ENCODE measurements around the gene MSN.
"Not testable (repeated sequence)": the region's sequence is repeated elsewhere in the genome, so short reads cannot be mapped to it uniquely, and the experiment has no call there.

MSN gene

DNA sequence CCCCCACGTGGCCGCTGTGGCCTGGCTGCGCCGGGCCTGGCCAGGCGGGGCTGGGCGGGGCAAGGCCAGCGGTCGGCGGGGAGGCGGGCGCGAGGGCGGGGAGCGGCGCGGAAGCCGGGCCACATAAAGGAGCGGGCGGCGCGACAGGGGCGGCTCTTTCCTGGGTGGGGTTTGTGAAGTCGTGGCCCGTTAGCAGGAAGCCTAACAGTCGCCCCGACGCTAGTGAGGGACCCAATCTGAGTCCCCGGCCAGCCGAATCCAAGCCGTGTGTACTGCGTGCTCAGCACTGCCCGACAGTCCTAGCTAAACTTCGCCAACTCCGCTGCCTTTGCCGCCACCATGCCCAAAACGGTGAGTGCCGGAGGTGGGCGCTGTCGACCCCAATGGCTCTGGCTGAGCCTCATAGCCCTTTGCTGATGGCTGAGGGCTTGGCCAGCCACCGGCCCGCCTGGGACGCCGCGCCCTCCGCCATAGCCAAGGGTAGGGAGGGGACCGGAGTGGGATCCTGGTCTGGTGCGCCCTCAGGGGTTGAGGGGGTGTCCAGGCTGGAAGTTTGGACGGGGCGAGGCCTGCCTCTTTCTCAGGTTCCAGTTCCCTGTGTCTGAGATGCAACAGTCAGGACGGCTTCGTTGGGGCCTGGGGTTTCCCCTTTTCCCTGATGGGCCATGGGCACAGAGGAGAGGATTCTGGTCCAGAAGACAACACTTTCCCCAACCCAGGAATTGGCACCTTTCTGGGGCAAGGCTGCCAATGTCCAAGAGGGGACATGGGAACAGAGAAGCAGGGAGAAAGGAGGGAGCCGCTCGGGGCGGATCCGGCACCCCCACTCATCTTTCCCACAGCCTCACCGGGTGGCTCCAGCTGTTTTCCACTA, at the start of gene MSN:
Gene MSN, plus strand, starts transcription at position 152 of the 874 bp plus-strand sequence. Its CDS starts 188 bp downstream, at position 340.
- DNase-seq, result peak; percentile 80

DNA sequence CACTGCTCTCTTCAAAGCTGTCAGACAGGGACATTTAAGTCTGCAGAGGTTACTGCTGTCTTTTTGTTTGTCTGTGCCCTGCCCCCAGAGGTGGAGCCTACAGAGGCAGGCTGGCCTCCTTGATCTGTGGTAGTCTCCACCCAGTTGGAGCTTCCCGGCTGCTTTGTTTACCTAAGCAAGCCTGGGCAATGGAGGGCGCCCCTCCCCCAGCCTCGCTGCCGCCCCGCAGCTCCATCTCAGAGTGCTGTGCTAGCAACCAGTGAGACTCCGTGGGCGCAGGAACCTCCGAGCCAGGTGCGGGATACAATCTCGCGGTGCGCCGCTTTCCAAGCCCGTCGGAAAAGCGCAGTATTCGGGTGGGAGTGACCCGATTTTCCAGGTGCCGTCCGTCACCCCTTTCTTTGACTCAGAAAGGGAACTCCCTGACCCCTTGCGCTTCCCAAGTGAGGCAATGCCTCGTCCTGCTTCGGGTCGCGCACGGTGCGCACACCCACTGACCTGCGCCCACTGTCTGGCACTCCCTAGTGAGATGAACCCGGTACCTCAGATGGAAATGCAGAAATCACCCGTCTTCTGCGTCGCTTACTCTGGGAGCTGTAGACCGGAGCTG, 47.3 kb upstream of the MSN start:
- not testable (repeated sequence) for DNase-seq

DNA sequence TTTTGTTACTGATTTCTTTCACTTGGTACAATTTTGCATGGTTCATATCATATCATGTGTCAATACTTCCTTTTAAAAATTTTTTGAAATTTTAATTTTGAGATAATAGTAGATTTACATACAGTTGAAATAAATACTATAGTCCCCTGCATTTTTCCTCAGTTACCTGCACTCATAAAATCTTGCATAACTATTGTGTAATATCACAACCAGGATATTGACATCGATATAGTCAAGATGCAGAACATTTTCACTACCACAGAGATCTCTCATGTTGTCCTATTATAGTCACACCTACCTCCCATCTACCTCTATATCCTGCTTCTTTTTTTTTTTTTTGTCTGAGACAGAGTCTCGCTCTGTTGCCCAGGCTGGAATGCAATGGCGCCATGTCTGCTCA, 36.7 kb upstream of the MSN start:
- DNase-seq, result no peak

DNA sequence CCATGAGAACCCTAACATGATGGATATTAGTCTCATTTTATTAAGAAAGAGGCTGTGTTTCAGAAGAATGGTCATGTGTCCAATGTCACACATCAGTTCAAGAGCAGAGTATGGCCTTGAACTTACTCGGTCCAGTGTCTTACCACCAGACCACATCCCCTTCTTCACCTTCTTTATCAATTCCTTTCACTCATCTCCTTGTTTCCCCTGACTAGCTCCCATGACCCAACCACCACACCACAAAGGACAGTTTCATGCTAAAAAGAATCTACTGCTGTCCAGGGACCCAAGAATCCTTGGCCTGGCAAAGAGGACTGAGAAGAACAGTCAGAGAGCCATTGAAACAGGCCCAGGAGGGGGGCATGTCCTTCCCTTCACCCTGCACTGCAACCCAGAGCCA, 33.6 kb upstream of the MSN start:
- DNase-seq, result peak; percentile 11

DNA sequence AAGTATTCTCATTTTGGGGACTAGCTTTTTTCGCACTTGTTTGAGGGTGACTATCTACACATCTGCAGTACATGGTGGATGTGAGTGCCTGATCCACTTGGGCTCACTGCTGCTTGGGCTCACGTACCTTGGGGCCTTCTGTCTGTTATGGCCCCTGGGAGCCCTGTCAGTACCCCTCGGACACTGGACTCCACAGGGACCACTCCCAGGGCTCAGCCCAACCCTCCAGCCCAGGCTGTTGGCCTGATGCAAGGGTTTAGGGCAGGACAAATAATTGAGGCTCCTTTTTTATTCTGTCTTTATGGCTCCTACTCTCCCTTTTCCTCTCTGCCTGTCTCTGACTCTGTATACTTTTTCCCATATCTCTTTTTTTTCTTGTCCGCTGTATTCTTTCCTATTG, 32.7 kb upstream of the MSN start:
- DNase-seq, result no peak

DNA sequence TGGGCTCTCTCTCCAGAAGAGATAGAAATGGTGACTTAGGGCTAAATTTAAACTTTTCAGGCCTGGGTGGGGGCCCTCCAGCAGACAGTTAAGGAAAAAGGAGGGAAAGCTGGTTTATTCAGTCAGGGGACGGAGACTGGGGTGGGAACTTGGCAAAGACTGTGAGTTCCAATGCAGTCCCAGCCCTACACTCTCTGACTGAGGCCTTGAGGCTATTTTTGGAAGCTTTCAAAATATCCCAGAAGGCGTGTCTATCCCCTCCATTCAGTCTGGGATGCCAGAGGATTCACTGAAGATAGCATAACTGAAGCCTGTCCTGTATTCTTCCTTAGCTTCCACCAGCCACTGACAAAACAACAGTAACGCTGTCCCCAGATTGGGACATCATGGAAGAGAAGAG, 32.1 kb upstream of the MSN start:
- no peak for DNase-seq

DNA sequence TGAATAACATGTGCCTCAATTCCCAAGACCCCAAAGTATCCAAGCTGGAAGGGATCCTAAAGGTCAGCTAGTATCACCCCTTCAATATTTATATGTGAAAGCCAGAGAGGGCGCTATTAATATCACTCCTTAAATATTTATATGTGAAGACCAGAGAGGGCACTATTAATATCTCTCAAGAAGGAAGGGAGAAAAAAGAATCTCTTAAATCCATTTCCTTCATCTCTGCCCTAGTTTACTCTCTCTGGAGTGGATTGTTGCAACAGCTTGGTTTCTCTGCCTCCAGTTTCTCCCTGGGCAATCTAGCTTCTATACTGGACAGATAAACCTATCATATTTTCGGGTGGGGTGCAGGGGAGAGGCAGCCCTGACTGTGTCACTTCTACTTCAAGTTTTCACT, 31.6 kb upstream of the MSN start:
- DNase-seq, result peak; percentile 20

DNA sequence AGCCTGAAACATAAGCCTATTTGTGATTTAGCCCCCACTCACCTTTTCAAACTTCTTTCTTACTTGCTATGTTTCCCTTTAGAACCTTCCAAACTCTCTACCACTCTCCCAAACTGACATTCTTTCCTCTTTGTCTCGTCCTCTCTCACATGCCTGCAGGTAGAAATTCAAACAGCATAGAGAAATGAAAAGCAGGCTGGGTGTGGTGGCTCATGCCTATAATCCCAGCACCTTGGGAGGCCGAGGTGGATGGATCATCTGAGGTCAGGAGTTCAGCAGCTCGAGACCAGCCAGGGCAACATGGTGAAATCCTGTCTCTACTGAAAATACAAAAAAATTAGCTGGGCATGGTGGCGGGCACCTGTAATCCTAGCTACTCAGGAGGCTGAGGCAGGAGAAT, 31.2 kb upstream of the MSN start:
- DNase-seq, result not testable (repeated sequence)

DNA sequence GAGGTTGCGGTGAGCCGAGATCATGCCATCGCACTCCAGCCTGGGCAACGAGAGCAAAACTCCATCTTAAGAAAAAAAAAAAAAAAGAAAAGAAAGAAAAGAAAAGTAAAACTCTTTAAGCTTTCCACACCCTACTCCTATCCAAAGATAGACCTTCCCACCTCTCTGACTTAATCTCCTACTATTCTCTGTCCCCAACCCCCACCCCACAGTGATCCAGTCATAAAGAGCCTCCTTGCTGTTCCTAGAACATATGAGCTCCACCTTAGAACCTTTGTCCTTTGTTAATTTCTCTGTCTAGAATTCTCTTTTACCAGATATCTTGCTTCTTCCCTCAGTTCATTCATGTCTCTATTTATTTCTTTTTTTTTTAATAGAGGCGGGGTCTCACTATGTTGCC, 30.1 kb upstream of the MSN start:
- DNase-seq, result no peak

DNA sequence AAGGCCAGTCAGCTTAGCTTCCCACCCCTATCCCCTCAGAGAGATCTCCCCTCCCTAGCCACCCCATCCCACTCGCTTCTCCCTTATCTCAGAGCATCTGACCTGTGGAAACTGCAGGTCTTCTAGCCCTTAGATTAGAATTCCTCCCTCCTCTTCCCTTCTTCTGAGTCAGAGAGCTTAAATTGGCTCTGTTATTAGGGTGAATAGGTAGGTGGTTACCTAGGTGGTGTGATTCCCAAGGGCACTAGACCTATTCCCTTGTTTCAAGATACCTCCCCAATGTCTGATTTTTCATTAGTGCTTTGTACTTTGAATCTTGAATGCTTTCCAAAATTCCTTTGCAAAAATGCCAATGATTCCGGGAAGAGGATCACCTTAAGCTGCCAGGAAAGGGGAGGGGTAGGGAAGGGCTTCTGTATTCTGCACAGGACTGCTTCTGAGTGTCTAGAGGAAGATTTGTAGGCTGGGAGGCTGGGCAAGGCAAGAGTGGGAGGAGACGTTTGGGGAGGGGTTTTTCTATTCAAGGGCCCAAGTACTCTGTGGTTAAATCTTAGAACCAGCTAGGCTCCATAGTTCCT, 24.5 kb upstream of the MSN start:
- no peak for DNase-seq

DNA sequence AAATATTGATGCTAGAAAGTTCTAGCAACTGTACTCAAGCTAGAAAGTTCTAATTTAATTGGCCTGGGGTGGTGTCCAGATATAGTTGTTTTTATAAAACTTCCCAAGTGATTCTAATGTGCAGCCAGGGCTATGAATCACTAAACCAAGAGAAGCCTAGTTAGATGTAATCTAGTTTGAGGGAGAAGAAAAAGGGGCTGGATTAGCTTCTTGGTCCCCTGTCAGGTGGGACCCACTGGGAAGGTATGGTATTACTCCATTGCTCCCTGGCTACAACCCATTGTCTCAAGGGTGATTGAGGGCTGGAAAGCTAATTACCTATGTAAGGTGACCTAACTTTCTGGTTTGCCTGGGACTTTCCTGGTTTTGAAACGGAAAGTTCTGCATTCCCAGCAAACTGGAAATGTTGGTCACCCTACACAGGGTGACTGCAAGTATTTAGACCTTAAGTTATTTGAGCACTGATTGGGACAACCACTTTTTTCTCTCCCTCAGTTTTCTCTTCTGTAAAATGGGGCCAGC, 23.9 kb upstream of the MSN start:
- DNase-seq, result no peak

DNA sequence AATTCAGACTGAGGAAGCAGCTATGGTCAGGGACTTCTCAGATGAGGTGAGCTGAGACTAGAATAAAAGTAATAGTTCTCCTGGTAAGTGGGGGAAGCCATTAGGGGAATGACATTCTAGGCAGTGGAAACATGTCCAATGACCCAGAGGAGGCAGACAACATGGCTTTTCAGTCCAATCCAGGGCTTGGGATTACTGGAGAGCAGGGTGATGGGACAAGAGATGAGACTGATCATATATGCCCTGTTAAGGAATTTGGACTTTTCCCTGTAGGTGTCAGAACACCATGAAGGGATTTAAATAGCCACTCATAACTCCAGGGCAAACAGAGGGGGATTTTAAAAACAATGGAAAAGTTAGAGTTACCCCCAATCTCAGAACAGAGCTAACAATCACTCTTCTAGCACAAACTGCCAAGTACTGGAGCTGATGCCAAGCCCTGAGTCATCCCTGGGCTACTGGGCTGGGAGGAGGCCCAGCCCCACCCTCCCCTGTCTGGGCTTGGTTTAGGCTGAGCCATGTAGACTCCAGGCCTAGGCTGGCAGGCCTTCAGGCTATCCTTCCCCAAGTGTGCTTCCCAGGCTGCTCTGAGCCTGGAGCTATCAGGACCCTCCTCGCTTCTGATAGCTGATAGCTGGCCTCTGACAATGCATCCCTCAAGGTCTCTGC, 22.7 kb upstream of the MSN start:
- peak; percentile 81 for DNase-seq

DNA sequence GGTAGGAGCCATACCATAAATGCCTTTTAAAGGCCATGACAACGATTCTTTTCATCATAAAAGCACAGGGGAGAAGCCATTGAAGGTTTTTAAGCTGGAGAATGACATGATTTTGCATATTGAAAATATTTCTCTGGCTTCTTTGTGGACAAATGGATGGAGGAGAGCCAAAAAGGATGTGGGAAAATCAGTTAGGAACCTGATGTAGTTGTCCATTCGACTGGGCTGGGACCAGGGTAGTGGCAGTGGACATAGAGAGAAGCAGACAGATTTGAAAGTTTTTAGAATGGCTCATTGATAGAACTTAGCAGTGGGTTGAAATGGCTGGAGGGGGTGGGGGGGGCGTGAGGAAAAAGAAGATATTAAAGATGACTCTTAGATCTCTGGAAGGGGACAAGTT, 19.7 kb upstream of the MSN start:
- DNase-seq, result no peak

DNA sequence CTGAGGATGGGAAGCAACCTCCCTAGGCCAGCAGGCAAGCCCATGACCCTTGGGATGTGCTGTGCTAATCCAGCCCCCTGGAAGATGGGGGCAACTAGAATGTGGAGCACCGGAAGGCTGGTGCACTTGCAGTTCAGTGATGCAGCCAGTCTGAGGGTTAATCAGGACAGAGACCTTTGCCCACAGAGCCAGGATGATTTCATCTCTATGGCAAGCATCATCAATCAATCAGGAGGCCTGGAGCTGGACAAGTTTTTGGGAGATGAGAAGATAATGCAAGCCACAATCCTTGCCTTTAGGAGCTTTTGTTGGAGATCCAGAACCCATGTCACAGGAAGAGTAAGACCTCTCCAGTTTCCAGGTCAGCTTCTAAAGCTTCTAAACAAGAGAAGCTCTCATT, 15.4 kb upstream of the MSN start:
- no peak for DNase-seq

DNA sequence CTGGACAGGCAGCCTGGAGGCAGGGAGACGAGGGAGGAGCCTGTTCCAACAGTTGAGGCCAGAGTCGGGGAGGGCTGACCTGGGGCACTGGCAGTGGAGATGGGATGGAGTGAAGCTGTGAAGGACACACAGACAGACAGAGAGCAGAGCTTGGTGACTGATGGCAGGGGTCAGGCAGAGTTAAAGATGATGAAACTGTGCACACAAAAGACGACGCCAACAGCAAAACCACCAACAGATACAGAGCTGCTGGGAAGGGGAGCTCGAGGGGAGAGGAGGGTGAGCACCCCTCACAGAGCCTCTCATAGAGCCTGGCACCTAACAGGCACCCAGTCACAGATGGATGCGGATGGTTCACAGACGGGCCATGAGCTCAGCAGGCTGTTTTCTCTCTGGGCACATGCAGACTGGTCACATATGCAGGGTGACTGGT, 10.4 kb upstream of the MSN start:
- not testable (repeated sequence) for DNase-seq

DNA sequence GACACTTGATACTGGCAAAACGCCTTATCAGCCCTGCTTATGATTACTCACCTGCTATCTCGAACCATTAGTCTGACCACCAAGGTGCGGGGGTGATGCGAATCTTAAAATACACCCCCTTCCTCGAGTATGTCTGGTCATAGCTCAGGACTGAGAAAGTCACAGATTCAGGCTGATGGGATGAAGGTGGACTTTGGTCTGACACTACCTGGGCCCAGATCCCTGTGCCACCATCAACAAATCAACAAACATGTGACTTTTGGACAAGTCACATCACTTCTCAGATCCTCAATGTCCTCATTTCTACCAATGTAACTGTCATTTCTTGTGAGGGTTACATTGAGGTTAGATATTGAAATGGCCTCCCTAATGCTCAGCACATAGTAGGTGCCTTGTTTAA, 9.8 kb upstream of the MSN start:
- no peak for DNase-seq

DNA sequence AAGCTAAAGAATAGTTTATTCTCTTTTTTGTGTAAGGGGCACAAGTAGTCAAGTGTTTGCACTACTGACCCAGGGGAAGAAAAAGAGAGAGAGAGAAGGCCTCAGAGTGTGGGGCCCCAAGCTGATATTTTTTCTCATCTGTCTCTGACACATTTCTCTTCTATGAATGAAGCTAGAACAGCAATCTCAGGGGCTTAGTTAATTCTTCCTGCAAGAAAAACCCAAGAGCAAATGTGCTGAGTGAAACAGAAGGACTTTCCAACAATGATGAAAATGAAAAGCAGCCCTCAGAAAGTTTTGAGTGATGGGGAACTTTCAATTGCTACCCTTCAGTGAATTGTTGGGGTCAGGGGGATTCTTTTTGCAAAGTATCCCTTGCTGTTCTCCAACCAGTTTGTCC, 9.2 kb upstream of the MSN start:
- no peak for DNase-seq

DNA sequence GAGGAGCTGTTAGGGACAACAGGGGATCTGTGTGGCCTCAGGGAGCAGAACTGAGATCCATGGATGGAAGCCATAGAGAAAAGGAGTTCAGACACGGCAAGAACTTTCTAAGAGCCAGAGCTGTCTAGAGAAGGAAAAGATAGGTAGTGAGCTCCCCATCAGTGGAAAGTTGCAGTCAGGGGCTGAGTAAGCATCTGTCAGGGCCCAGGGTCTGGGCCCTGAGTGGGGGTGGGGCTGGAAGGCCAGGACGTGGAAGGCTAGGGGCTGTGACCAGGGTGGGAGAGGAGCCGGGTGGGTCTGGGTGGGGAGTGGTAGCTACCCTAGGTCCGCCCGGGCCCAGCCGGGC, 324 bp upstream of the MSN start:
- DNase-seq, result no peak

DNA sequence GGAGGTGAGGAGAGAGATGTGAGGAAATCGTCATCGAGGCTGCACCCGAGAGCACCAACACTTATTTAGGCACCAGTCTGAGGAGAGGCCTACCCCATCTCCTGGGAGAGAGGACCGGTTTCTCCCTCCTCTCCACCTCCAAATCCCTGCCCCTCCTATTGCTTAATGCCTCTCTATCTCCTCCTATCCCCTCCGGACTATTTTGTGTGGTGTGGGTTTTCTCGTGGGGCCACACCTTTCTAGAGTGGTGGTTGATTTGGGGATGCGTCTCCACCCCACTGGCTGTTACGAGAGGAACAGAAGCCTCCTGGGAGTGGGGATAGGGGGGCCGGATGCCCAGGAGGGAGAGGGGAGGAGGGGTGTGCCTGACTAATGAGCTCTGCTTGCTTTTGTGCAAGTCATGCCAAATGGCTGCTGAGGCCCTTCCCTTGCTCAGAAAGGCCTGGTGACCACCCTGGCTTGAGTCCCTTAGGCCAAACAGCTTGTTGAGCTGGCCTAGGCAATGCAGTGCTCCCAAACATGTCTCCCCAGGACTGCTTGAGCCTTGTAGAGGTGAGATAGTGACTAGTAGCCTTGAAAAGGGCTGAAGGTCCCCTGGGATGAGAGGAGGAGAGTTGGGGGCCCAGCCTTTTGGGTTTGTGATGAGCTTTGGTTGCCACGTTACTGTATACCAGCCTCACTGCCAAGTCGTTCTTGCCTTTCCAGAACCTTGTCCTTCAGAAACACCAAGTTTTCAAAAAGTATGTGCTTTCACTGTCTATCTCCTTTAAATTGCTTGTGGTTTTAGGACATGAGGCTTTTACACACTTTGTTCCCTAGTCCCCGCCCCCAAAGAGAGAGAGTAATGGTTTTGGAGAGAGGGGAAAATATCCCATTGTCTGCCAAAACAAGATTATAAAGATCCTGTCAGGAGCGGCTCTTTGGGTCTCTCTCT, 1.2 kb downstream of the MSN start:
- DNase-seq, result peak; percentile 84

DNA sequence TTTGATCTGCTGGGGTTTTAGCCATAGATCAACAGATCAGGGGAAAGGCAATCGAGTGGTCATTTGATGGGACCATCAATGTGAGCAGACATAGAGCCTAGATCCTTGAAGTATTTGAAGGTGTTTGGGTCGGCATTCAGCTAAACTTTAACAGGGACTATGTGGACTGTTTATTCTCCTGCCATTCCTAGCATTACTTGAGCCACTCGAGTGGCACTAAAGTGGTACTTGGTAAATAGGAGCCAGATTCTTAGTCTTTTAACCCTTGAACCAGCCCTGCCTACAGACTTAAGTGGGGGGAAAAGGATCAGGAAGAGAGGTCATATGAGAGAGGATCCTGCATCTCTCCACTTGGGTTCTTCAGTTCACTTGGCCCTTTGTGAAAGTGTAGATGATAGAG, 3.8 kb downstream of the MSN start:
- DNase-seq, result no peak

DNA sequence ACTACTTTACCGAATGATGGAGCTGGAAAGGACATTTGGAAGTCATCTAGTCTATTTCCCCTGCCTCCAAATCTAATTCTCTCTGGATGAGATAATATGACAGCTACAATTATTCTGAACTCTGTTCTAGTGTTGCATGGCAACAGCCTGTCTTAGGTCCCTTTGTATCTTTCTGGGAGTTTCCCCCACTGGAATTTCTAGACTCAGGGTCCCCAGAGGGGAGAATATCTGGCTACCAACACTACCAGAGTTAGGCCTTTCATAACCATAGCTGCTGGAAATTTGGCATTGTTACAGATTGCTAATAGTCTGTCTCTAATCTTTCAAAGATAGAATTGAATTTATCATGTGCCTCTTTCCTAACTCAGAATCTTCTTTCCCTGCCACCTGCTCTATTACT, 4.5 kb downstream of the MSN start:
- DNase-seq, result no peak

DNA sequence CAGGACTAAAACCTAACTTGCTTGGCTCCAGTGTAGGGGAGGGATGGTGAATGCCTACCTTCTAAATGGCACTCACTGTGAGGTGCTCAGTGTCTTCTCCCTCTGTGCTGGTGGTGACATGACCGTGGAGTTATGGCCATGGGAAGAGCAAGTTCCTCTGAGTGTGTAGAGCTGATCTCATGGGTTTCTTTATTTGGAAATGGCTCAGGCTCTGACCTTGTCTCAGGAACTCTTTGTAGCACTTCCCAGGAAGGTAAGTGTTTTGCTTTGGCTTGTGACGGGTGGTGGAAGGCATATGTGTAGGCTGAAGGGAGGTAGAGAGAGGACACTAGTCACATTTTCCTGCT, 6.4 kb downstream of the MSN start:
- DNase-seq, result no peak

All from hematopoietic multipotent progenitor cell treated with erythropoietin and hydrocortisone succinate and interleukin-3 and kit ligand, for 6 days (in vitro differentiated cells).